ENCODE results near the gene MYO7B.

The MYO7B gene

GRCh38 chr2:127652786-127653357 is 117.4 kb downstream of the MYO7B start:
- no peak for DNase-seq

GRCh38 chr2:127653421-127654083 is 118.1 kb downstream of the MYO7B start:
- no peak for DNase-seq

GRCh38 chr2:127654084-127654837 is 118.8 kb downstream of the MYO7B start:
- no peak for DNase-seq

- DNase-seq, result no peak
Measured at GRCh38 chr2:127654838-127655175, 119.3 kb downstream of the MYO7B start.

- DNase-seq, result no peak
Measured at GRCh38 chr2:127655209-127656073, 120.0 kb downstream of the MYO7B start.

GRCh38 chr2:127656569-127657231 is 121.2 kb downstream of the MYO7B start:
- no peak for DNase-seq

- DNase-seq, result no peak
Measured at GRCh38 chr2:127657232-127657595, 121.7 kb downstream of the MYO7B start.

GRCh38 chr2:127658146-127658545 is 122.7 kb downstream of the MYO7B start:
- DNase-seq, result no peak

- no peak for DNase-seq
Measured at GRCh38 chr2:127658641-127659407, 123.3 kb downstream of the MYO7B start.

- no peak for DNase-seq
Measured at GRCh38 chr2:127659408-127660290, 124.2 kb downstream of the MYO7B start.

GRCh38 chr2:127660291-127660578 is 124.8 kb downstream of the MYO7B start:
- no peak for DNase-seq

GRCh38 chr2:127661072-127661649 is 125.7 kb downstream of the MYO7B start:
- no peak for DNase-seq

- no peak for DNase-seq
Measured at GRCh38 chr2:127661949-127662510, 126.5 kb downstream of the MYO7B start.

GRCh38 chr2:127662937-127663565 is 127.6 kb downstream of the MYO7B start:
- DNase-seq, result no peak

GRCh38 chr2:127663566-127664064 is 128.1 kb downstream of the MYO7B start:
- DNase-seq, result no peak

GRCh38 chr2:127664065-127664894 is 128.8 kb downstream of the MYO7B start:
- DNase-seq, result no peak

- no peak for DNase-seq
Measured at GRCh38 chr2:127664895-127665225, 129.4 kb downstream of the MYO7B start.

GRCh38 chr2:127665267-127665893 is 129.9 kb downstream of the MYO7B start:
- no peak for DNase-seq
